Ishikawa (cell line): ENCODE measurements around the gene CPAMD8.

Experiments
- CEBPB ChIP-seq: IDR thresholded peaks from 2 replicates; pipeline ENCODE4 v1.6.1; 2012
- CREB1 ChIP-seq: IDR thresholded peaks from 2 replicates; pipeline ENCODE4 v1.6.1; 2012; ENCODE audit warnings: low read depth
- EP300 ChIP-seq: IDR thresholded peaks from 2 replicates; pipeline ENCODE4 v1.6.1; 2012; ENCODE audit warnings: borderline replicate concordance
- MAX ChIP-seq: IDR thresholded peaks from 2 replicates; pipeline ENCODE4 v1.6.1; 2012
- RAD21 ChIP-seq: IDR thresholded peaks from 2 replicates; pipeline ENCODE4 v1.6.1; 2012; ENCODE audit warnings: low read depth
- TAF1 ChIP-seq: IDR thresholded peaks from 2 replicates; pipeline ENCODE4 v1.6.1; 2012; ENCODE audit warnings: low read depth, mild to moderate bottlenecking
- TCF12 ChIP-seq: IDR thresholded peaks from 2 replicates; pipeline ENCODE4 v1.6.1; 2012; ENCODE audit warnings: low read depth
- TEAD4 ChIP-seq: IDR thresholded peaks from 2 replicates; pipeline ENCODE4 v1.6.1; 2012
- YY1 ChIP-seq: IDR thresholded peaks from 2 replicates; pipeline ENCODE4 v1.6.1; 2012; ENCODE audit warnings: low read depth
- ZBTB7A ChIP-seq: IDR thresholded peaks from 2 replicates; pipeline ENCODE4 v1.6.1; 2012; ENCODE audit warnings: low read depth
- TF ChIP-seq, protein P1 (sequence below): IDR thresholded peaks from 2 replicates; pipeline ENCODE4 v1.6.1; 2012; ENCODE audit warnings: low read depth, mild to moderate bottlenecking
- TF ChIP-seq, protein P2 (sequence below): IDR thresholded peaks from 2 replicates; pipeline ENCODE4 v1.6.1; 2012

DNA sequence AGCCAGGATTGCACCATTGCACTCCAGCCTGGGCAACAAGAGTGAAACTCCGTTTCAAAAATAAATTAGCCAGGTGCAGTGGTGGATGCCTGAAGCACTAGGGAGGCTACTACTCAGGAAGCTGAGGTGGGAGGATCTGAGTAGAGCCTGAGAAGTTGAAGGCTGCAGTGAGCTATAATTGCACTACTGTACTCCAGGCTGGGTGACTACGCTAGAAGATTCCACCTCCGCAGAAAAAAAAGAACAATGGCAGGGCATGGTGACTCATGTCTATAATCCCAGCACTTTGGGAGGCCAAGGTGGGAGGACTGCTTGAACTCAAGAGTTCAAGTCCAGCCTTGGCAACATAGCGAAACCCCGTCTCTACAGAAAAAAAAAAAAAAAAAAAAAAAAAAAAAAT lies 28.1 kb upstream of the CPAMD8 start:
- TF ChIP-seq TAF1 = no peak
- no peak for TF ChIP-seq EP300
- TF ChIP-seq, protein P1, sequence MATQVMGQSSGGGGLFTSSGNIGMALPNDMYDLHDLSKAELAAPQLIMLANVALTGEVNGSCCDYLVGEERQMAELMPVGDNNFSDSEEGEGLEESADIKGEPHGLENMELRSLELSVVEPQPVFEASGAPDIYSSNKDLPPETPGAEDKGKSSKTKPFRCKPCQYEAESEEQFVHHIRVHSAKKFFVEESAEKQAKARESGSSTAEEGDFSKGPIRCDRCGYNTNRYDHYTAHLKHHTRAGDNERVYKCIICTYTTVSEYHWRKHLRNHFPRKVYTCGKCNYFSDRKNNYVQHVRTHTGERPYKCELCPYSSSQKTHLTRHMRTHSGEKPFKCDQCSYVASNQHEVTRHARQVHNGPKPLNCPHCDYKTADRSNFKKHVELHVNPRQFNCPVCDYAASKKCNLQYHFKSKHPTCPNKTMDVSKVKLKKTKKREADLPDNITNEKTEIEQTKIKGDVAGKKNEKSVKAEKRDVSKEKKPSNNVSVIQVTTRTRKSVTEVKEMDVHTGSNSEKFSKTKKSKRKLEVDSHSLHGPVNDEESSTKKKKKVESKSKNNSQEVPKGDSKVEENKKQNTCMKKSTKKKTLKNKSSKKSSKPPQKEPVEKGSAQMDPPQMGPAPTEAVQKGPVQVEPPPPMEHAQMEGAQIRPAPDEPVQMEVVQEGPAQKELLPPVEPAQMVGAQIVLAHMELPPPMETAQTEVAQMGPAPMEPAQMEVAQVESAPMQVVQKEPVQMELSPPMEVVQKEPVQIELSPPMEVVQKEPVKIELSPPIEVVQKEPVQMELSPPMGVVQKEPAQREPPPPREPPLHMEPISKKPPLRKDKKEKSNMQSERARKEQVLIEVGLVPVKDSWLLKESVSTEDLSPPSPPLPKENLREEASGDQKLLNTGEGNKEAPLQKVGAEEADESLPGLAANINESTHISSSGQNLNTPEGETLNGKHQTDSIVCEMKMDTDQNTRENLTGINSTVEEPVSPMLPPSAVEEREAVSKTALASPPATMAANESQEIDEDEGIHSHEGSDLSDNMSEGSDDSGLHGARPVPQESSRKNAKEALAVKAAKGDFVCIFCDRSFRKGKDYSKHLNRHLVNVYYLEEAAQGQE = no peak
- TF ChIP-seq YY1 = no peak
- no peak for TF ChIP-seq RAD21
- TF ChIP-seq TEAD4 = no peak
- TF ChIP-seq, protein P2, sequence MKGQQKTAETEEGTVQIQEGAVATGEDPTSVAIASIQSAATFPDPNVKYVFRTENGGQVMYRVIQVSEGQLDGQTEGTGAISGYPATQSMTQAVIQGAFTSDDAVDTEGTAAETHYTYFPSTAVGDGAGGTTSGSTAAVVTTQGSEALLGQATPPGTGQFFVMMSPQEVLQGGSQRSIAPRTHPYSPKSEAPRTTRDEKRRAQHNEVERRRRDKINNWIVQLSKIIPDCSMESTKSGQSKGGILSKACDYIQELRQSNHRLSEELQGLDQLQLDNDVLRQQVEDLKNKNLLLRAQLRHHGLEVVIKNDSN = no peak
- no peak for TF ChIP-seq MAX
- TF ChIP-seq TCF12 = no peak
- TF ChIP-seq CREB1 = no peak
- TF ChIP-seq ZBTB7A = no peak
- no peak for TF ChIP-seq CEBPB
